GM13977 (cell line): Measurements from ENCODE around the gene RRBP1.

ENCODE experiments used
- DNase-seq: peaks from one replicate; pipeline ENCODE4 v3.0.0; 2012; ENCODE audit warnings: low spot score
- in situ Hi-C: fragments of 300-500 bp; cut with MboI; formaldehyde crosslinking; loops from one replicate; pipeline ENCODE4 v1.12.0; 2022; ENCODE audit warnings: low sequenced_read_pairs, low pct_unique_long_range_greater_than_20kb, mixed read lengths, inconsistent platforms; ENCODE audit not compliant: unreplicated experiment
- TF ChIP-seq, protein P1 (sequence below): IDR thresholded peaks from 2 replicates; pipeline ENCODE4 v1.5.1; 2012; ENCODE audit warnings: mild to moderate bottlenecking, control low read depth; ENCODE audit not compliant: insufficient read depth; ENCODE audit errors: extremely low read depth, missing control alignments

The RRBP1 gene

DNA sequence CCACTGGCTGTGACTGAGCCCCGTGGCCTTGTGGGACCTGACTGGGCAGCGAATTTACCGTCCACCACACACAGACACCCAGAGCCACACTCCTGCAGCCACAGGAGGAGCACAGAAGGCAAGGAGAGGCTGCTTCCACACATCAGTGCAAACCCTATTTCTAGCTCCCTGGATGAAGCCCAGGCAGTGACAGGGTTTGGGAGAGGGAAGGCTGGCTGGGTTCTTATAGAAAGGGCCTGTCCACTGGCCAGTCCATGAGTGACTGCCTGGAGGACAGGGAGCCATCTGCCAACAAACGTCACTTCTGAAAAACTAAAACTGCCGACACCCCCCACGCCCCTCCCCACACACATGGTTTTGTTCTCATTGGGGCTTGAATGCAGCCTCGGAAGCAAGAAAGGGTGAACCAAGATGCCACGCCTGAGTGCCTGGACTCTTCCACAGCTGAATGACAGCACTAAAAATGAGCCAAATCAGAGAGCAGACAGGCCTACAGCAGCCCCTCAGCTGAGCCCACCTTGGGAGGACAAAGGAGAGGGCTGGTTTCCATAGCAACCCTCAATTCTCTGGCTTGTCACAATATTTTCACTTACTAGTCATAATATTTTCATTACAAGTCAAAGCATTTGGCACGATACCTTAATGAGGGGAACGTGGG, 38.4 kb downstream of the RRBP1 start:
- TF ChIP-seq, protein P1, sequence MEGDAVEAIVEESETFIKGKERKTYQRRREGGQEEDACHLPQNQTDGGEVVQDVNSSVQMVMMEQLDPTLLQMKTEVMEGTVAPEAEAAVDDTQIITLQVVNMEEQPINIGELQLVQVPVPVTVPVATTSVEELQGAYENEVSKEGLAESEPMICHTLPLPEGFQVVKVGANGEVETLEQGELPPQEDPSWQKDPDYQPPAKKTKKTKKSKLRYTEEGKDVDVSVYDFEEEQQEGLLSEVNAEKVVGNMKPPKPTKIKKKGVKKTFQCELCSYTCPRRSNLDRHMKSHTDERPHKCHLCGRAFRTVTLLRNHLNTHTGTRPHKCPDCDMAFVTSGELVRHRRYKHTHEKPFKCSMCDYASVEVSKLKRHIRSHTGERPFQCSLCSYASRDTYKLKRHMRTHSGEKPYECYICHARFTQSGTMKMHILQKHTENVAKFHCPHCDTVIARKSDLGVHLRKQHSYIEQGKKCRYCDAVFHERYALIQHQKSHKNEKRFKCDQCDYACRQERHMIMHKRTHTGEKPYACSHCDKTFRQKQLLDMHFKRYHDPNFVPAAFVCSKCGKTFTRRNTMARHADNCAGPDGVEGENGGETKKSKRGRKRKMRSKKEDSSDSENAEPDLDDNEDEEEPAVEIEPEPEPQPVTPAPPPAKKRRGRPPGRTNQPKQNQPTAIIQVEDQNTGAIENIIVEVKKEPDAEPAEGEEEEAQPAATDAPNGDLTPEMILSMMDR, result no peak
- DNase-seq, result no peak
- in situ Hi-C loops, result no loop called here

- TF ChIP-seq, protein P1, result no peak
- no peak for DNase-seq
- in situ Hi-C loops, result no loop called here
These were observed 39.4 kb downstream of the RRBP1 start for GRCh38 chr20:17642404-17643269.

DNA sequence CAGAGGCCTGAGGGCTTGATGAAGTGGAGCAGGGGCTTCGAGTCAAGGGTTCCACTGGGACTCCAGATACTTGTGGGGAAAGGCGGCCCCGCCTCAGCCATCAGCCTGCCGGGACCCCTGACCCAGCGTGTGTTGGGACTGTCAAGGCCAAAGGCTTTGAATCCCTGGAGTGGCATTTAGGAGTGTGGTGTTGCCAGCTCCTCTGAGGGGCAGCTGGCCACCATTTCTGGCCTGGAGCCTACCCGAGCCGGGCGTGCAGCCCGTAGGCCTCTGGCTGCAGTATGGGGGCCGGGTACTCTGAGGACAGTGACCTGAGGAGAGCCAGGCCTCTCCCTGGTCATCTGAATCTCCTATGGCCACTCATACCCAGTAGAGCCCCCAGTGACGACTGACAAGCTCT, 40.0 kb downstream of the RRBP1 start:
- in situ Hi-C loops, result no loop called here
- TF ChIP-seq, protein P1, result no peak
- no peak for DNase-seq

GRCh38 chr20:17641520-17641964, 40.5 kb downstream of the RRBP1 start:
- TF ChIP-seq, protein P1, result no peak
- in situ Hi-C loops, result no loop called here
- DNase-seq, result no peak

- in situ Hi-C loops, result no loop called here
- TF ChIP-seq, protein P1, result no peak
These were observed 41.1 kb downstream of the RRBP1 start for GRCh38 chr20:17640875-17641378.

DNA sequence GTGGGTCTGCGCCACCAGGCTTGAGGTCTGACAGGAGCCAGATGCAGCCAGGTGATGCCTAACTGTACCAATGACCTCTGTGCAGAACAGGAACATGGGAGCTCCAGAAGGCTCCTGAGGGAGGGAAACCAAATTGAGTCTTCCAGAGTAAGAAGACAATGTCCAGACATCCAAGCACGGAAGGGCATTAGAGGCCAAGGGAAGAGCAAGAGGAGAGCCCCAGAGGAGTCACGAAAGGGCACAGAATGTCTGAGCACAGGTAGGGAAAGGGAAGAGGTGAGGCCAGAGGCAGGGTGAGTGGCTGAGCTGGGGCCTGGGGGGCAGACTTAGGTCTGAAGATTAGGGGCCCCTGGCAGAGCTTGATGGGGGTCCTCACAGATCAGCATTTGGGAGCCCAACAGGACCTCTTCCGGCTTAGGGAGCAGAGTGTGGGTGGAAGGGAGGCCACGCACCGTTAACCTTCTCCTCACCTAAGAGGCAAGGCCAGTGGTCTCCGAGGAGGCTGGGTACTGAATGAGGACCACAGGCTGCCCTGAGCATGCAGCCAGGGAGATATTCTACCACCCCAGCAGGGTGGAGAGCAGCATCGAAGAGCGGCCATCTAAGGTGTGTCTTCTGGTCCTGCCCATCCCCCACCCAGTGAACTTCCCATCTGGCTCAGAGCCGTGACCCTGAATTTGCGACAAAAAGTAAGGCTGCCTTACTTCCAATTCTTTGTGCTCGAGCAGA, 41.7 kb downstream of the RRBP1 start:
- TF ChIP-seq, protein P1, result no peak
- in situ Hi-C loops, result no loop called here
- no peak for DNase-seq

More at GRCh38 chr20:17640875-17641378, 41.1 kb downstream of the RRBP1 start:
- no peak for DNase-seq
